ENCODE measurements around the gene CCBE1. TPM values are rescaled to one million over a fixed set of nuclear protein-coding genes. Genes with fewer than 3 reads are reported as not detected.

The CCBE1 gene
- total and polyA plus RNA-seq, 2 of the 4 experiments (the other 2 are of a cell fraction): 64.8 to 148 TPM

DNA sequence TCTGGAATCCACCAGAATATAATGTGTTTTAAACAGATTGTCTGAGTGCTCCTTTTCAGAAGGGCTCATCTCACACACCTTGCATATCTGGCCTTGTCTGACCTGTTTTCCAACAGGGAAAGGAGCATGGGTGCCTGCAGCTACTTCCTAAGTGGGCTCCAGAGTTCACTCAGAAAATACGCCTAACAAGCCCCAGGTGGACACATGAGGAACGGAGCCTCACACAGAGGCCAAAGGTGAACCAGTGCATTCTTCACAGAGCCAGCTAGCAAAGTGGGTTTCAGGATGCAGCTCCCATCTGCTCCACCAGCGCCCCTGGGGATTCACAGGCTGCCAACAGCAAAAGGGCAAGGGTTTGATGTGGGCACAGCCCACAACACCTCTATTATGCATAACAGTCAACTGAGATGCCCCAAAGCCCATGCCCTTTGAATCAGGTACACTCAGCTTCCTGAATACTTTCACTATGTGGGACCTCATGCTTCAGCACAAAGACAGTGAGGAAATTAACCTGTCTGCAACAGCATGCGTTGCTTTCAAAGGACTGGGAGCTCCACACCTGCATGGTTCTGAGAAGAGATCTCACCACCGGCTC, 86.6 kb downstream of the CCBE1 start:
- H3K4me2 ChIP-seq (ENCODE audit: low read depth, low read length): no peak overlapping the region
- in situ Hi-C loops (cut with MboI; ENCODE audit: low sequenced_read_pairs): no loop called here
- H3K27ac ChIP-seq (ENCODE audit: insufficient read depth, low read length): no peak overlapping the region
- no peak for TF ChIP-seq POLR2A (IDR thresholded peaks at IDR 0.05; ENCODE audit: low read depth, low read length)
- TF ChIP-seq BHLHE40 (IDR thresholded peaks at IDR 0.05; ENCODE audit: low read depth, low read length): no peak
- H2AK9ac ChIP-seq (replicated peaks; ENCODE audit: low read depth, low read length, poor library complexity): no peak overlapping the region
- BruUV-seq (replicated peaks): no TSS peak
- no peak overlapping the region for H3K4me3 ChIP-seq (ENCODE audit: insufficient read depth, low read depth, low read length)
- H4K8ac ChIP-seq (ENCODE audit: low read depth in 2 of 2, low read length in 2 of 2): no peak overlapping the region
- dilution Hi-C loops (cut with HindIII; ENCODE audit: low sequenced_read_pairs, unreplicated experiment): no loop called here
- ChIA-PET POLR2A (ENCODE audit: unreplicated experiment) (no interaction called here), CTCF (no interaction called here)
- no peak overlapping the region for H3K9ac ChIP-seq (ENCODE audit: low read depth, low read length)
- H3K36me3 ChIP-seq (ENCODE audit: control insufficient read depth, insufficient read depth, low read length): no peaks in the 10 kb centered on the region
- no peak overlapping the region for H2AFZ ChIP-seq (replicated peaks; ENCODE audit: low read length, poor library complexity)
- 100% methylated on average over 5 of the region's 5 CpGs; no CpG with 5 or more reads in 1 of the 2 experiments for WGBS, 2 experiments (ENCODE audit: extremely low coverage in 2 of 2, insufficient read length in 1 of 2)
- no peak overlapping the region for H3K4ac ChIP-seq (ENCODE audit: low read depth, low read length)
- H3K9me3 ChIP-seq (ENCODE audit: control insufficient read depth, insufficient read depth, low read length): no peaks in the 10 kb centered on the region
- H2BK120ac ChIP-seq (ENCODE audit: low read depth, low read length): no peak overlapping the region
- peaks cover 13% of the 10 kb centered on the region for H3K4me1 ChIP-seq (ENCODE audit: control insufficient read depth, insufficient read depth, low read length)
- H2BK5ac ChIP-seq (ENCODE audit: low read depth, low read length, poor library complexity, severe bottlenecking): no peak overlapping the region
- peaks cover 20 to 48% of the 10 kb centered on the region in 2 experiments for H3K79me1 ChIP-seq (ENCODE audit: low read depth in 1 of 2, low read length in 2 of 2)
- H3K14ac ChIP-seq (replicated peaks; ENCODE audit: low read depth, low read length): no peak overlapping the region
- intact Hi-C loops (cut with micrococcal nuclease): no loop called here
- no peak overlapping the region for H3K23ac ChIP-seq (ENCODE audit: low read depth, low read length)
- H3K56ac ChIP-seq (ENCODE audit: extremely low read depth, insufficient read depth, low read length): no peak overlapping the region
- H4K20me1 ChIP-seq (ENCODE audit: insufficient read depth, low read length): peaks cover 13% of the 10 kb centered on the region; the same call in 1 of the 2 replicates
- no peak overlapping the region for H4K5ac ChIP-seq (ENCODE audit: low read depth, low read length)
- ATAC-seq (ENCODE audit: low read depth) (no peak), DNase-seq (no peak)
- no peak overlapping the region for H4K91ac ChIP-seq (ENCODE audit: insufficient read depth, low read depth, low read length)
- no peak overlapping the region for H3K18ac ChIP-seq (ENCODE audit: low read depth, low read length)
- H2BK20ac ChIP-seq (ENCODE audit: low read depth, low read length): no peak overlapping the region
- no peak overlapping the region for H2AK5ac ChIP-seq (ENCODE audit: low read depth, low read length)
- H2BK15ac ChIP-seq (ENCODE audit: low read depth, low read length): no peak overlapping the region
- H3K9me1 ChIP-seq (ENCODE audit: insufficient read depth, low read length): peaks cover 7% of the 10 kb centered on the region
- H3K27me3 ChIP-seq (ENCODE audit: control insufficient read depth, insufficient read depth, low read length): no peaks in the 10 kb centered on the region

Measured in IMR-90 (cell line).